ENCODE measurements around the gene FAM83C. TPM values are rescaled to one million over a fixed set of nuclear protein-coding genes. Genes with fewer than 3 reads are reported as not detected.
A peak's percentile ranks its signal among the peaks of the same experiment; 100 is the strongest.

FAM83C gene
- total RNA-seq, 2 experiments from 2014 or later: not detected

GRCh38 chr20:35333606-35334005 is 41.4 kb upstream of the FAM83C start:
- no peaks in the 10 kb centered on the region for H3K4me1 Mint-ChIP-seq (ENCODE audit: low read depth)
- Histone ChIP-seq H3K4me1 (ENCODE audit: insufficient read depth, low read length) (no peaks in the 10 kb centered on the region), H3K36me3 (ENCODE audit: insufficient read depth, low read length) (peaks cover 2% of the 10 kb centered on the region), H3K4me3 (ENCODE audit: low read length) (no peak overlapping the region), H3K27ac (ENCODE audit: low read depth in 1 of 2, low read length in 2 of 2) (no peak overlapping the region), H3K9me3 (ENCODE audit: control insufficient read depth in 1 of 2, insufficient read depth in 1 of 2, low read length in 2 of 2) (no peaks in the 10 kb centered on the region), H3K27me3 (ENCODE audit: control insufficient read depth in 1 of 2, insufficient read depth in 2 of 2, low read length in 2 of 2) (no peaks in the 10 kb centered on the region)
- no peak overlapping the region for H3K27ac Mint-ChIP-seq
- H3K4me3 Mint-ChIP-seq: no peak overlapping the region
- DNase-seq: no peak
- POLR2A ChIA-PET: no interaction called here
- intact Hi-C loops (cut with DNase I, micrococcal nuclease): no loop called here
- H3K27me3 Mint-ChIP-seq: no peaks in the 10 kb centered on the region
- TF ChIP-seq, protein P1, sequence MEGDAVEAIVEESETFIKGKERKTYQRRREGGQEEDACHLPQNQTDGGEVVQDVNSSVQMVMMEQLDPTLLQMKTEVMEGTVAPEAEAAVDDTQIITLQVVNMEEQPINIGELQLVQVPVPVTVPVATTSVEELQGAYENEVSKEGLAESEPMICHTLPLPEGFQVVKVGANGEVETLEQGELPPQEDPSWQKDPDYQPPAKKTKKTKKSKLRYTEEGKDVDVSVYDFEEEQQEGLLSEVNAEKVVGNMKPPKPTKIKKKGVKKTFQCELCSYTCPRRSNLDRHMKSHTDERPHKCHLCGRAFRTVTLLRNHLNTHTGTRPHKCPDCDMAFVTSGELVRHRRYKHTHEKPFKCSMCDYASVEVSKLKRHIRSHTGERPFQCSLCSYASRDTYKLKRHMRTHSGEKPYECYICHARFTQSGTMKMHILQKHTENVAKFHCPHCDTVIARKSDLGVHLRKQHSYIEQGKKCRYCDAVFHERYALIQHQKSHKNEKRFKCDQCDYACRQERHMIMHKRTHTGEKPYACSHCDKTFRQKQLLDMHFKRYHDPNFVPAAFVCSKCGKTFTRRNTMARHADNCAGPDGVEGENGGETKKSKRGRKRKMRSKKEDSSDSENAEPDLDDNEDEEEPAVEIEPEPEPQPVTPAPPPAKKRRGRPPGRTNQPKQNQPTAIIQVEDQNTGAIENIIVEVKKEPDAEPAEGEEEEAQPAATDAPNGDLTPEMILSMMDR (IDR thresholded peaks at IDR 0.05): no peak
- H3K36me3 Mint-ChIP-seq (ENCODE audit: low read depth): no peaks in the 10 kb centered on the region
- no peak for ATAC-seq (ENCODE audit: poor library complexity)
- H3K9me3 Mint-ChIP-seq: no peaks in the 10 kb centered on the region
- CTCF ChIA-PET: no interaction called here

GRCh38 chr20:35332540-35333200 is 40.4 kb upstream of the FAM83C start:
- POLR2A ChIA-PET: no interaction called here
- Mint-ChIP-seq H3K4me1 (ENCODE audit: low read depth) (no peaks in the 10 kb centered on the region), H3K9me3 (no peaks in the 10 kb centered on the region), H3K27ac (no peak overlapping the region), H3K4me3 (no peak overlapping the region), H3K27me3 (no peaks in the 10 kb centered on the region), H3K36me3 (ENCODE audit: low read depth) (no peaks in the 10 kb centered on the region)
- no peaks in the 10 kb centered on the region for H3K9me3 ChIP-seq (ENCODE audit: control insufficient read depth in 1 of 2, insufficient read depth in 1 of 2, low read length in 2 of 2)
- peaks cover 2% of the 10 kb centered on the region for H3K36me3 ChIP-seq (ENCODE audit: insufficient read depth, low read length)
- H3K4me3 ChIP-seq (ENCODE audit: low read length): no peak overlapping the region
- intact Hi-C loops (cut with DNase I, micrococcal nuclease): no loop called here
- no peak overlapping the region for H3K27ac ChIP-seq (ENCODE audit: low read depth in 1 of 2, low read length in 2 of 2)
- no peaks in the 10 kb centered on the region for H3K4me1 ChIP-seq (ENCODE audit: insufficient read depth, low read length)
- CTCF ChIA-PET: no interaction called here
- no peak for DNase-seq
- no peak for ATAC-seq (ENCODE audit: poor library complexity)
- TF ChIP-seq, protein P1 (IDR thresholded peaks at IDR 0.05): no peak
- H3K27me3 ChIP-seq (ENCODE audit: control insufficient read depth in 1 of 2, insufficient read depth in 2 of 2, low read length in 2 of 2): no peaks in the 10 kb centered on the region

DNA sequence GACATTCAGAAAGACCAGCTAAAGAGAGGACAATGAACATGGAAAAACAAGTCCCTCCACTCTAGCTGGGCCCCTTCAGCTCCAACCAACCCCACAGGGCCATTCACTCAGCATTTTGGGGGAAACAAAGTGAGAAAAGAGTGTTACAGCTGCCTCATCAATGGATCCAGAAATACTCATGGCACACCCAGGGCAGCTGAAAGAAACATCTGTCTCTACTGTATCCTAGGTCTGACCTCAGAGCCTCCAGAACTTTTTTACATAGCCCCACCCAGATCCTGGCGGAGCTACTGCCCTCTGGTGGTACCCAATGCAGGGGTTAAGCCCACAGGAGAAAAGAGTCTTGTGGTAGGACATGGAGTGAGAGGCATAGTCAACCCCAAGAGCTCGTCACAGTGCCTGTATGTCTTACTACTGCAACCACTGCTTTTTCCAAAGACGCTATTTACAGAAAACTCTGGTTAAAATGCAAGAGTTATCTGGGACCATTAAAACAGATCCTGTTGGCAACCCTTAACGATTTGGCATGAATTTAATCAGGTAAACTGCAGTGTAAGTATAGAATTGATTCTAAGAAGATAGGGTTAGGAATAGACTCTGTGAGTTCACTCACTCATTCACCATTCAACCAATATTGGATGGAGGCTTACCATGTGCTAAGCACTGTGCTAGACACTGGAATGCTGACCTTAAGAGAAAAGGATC is 37.4 kb upstream of the FAM83C start:
- H3K27ac Mint-ChIP-seq: no peak overlapping the region
- intact Hi-C loops (cut with DNase I, micrococcal nuclease): no loop called here
- DNase-seq (peak in 8 of 14 experiments; percentile 7 to 38 (median 12)), ATAC-seq (ENCODE audit: poor library complexity) (no peak)
- TF ChIP-seq, protein P1 (IDR thresholded peaks at IDR 0.05): peak; percentile 31
- Histone ChIP-seq H3K27ac (ENCODE audit: low read depth in 1 of 2, low read length in 2 of 2) (no peak overlapping the region), H3K9me3 (ENCODE audit: control insufficient read depth in 1 of 2, insufficient read depth in 1 of 2, low read length in 2 of 2) (no peaks in the 10 kb centered on the region), H3K4me1 (ENCODE audit: insufficient read depth, low read length) (no peaks in the 10 kb centered on the region), H3K4me3 (ENCODE audit: low read length) (no peak overlapping the region), H3K36me3 (ENCODE audit: insufficient read depth, low read length) (peaks cover 5% of the 10 kb centered on the region), H3K27me3 (ENCODE audit: control insufficient read depth in 1 of 2, insufficient read depth in 2 of 2, low read length in 2 of 2) (no peaks in the 10 kb centered on the region)
- H3K27me3 Mint-ChIP-seq: no peaks in the 10 kb centered on the region
- H3K36me3 Mint-ChIP-seq (ENCODE audit: low read depth): peaks cover 7% of the 10 kb centered on the region
- ChIA-PET CTCF (interaction anchor here (1.2 kb wide), 1 partner anchor 25 kb away, joined by 5 read pairs; no protein-coding TSS in a partner anchor), POLR2A (no interaction called here)
- no peak overlapping the region for H3K4me3 Mint-ChIP-seq
- H3K4me1 Mint-ChIP-seq (ENCODE audit: low read depth): no peaks in the 10 kb centered on the region
- H3K9me3 Mint-ChIP-seq: no peaks in the 10 kb centered on the region
